HCT116 (cell line): ENCODE results near the gene KCND2. TPM values are rescaled to one million over a fixed set of nuclear protein-coding genes. Genes with fewer than 3 reads are reported as not detected.

Experiments used
- ATAC-seq: fragments of 200-7000 bp; cut with Tn5 transposase; 2 replicates; pipeline ENCODE4 v1.9.1; 2020; ENCODE audit warnings: mild to moderate bottlenecking, moderate library complexity
- BruUV-seq: library from RNA; stranded (reverse); fragments of 400-500 nt; replicated peaks from 2 replicates; lab custom pipeline; 2021; lab: Mats Ljungman, UMichigan
- CTCF ChIA-PET: fragments of 300-600 bp; sonication (Branson Sonifier 250); formaldehyde crosslinking; loops from one replicate; lab custom pipeline; 2021; ENCODE audit warnings: antibody characterized with exemption; lab: Charles Lee
- POLR2A ChIA-PET: fragments of 300-600, 350-600 bp; sonication (Branson Sonifier 250); formaldehyde crosslinking; loops from one replicate; lab custom pipeline; 2021; ENCODE audit warnings: antibody characterized with exemption; lab: Charles Lee
- RAD21 ChIA-PET, 2 experiments: fragments of 300-600 bp; sonication (Branson Sonifier 250); formaldehyde crosslinking; loops; one replicate each; lab custom pipeline; 2023; ENCODE audit warnings: low total read pairs in 2 of 2; ENCODE audit not compliant: uncharacterized antibody in 2 of 2, unreplicated experiment in 2 of 2, low non-redundant PET in 1 of 2; lab: Charles Lee
- DNase-seq: peaks from one replicate; pipeline ENCODE4 v3.0.0-alpha.2; 2010; ENCODE audit warnings: low read depth, low spot score
- H2AFZ ChIP-seq: fragments of 200-600 bp; shearing (Covaris generic), sonication (generic); 2 replicates; pipeline ENCODE4 v1.6.1; 2017; ENCODE audit warnings: low read depth, mixed run types, mixed read lengths, antibody characterized with exemption, low read length; ENCODE audit not compliant: poor library complexity, severe bottlenecking
- H3K27ac ChIP-seq: 2 replicates; pipeline ENCODE4 v1.5.1; 2012; ENCODE audit warnings: low read depth, low read length
- H3K27me3 ChIP-seq: fragments of 200-600 bp; sonication (generic); 2 replicates; pipeline ENCODE4 v1.6.1; 2016; ENCODE audit warnings: mixed run types, low read length, mixed read lengths; ENCODE audit not compliant: insufficient read depth
- H3K36me3 ChIP-seq, 2 experiments: fragments of 200-500 bp in 1 of 2; fragments of 200-600 bp in 1 of 2; sonication (Bioruptor generic) in 1 of 2; sonication (generic) in 1 of 2; 2 replicates each; pipeline versions ENCODE4 v1.5.1 to v1.6.1; 2014 to 2016; ENCODE audit warnings: low read length in 2 of 2, inconsistent platforms in 1 of 2, mixed read lengths in 1 of 2, mixed run types in 1 of 2; ENCODE audit not compliant: insufficient read depth in 2 of 2, control insufficient read depth in 1 of 2
- H3K4me1 ChIP-seq, 2 experiments: fragments of 200-600 bp in 1 of 2; sonication (generic) in 1 of 2; 2 replicates each; pipeline versions ENCODE4 v1.5.1 to v1.6.1; 2012 to 2017; ENCODE audit warnings: low read length in 2 of 2, inconsistent platforms in 1 of 2, mild to moderate bottlenecking in 1 of 2, mixed read lengths in 1 of 2, mixed run types in 1 of 2, moderate library complexity in 1 of 2; ENCODE audit not compliant: insufficient read depth in 2 of 2, control insufficient read depth in 1 of 2
- H3K4me2 ChIP-seq: fragments of 200-600 bp; sonication (generic); 2 replicates; pipeline ENCODE4 v1.6.1; 2017; ENCODE audit warnings: mixed run types, low read length, mixed read lengths
- H3K4me3 ChIP-seq, 2 experiments: fragments of 200-600 bp in 1 of 2; sonication (generic) in 1 of 2; replicated peaks in 1 of 2; 2 replicates each; pipeline ENCODE4 v1.5.1; 2011 to 2016; ENCODE audit warnings: low read length in 2 of 2, control low read depth in 1 of 2, low read depth in 1 of 2, mild to moderate bottlenecking in 1 of 2, mixed read lengths in 1 of 2, mixed run types in 1 of 2
- H3K79me2 ChIP-seq: fragments of 200-600 bp; sonication (generic); 2 replicates; pipeline ENCODE4 v1.6.1; 2017; ENCODE audit warnings: mild to moderate bottlenecking, mixed run types, low read length, moderate library complexity, mixed read lengths; ENCODE audit not compliant: insufficient read depth
- H3K9ac ChIP-seq: fragments of 200-600 bp; sonication (generic); 2 replicates; pipeline ENCODE4 v1.6.1; 2016; ENCODE audit warnings: low read length, mixed read lengths
- H3K9me2 ChIP-seq: fragments of 200-600 bp; sonication (generic), shearing (Covaris generic); 2 replicates; pipeline ENCODE4 v1.6.1; 2017; ENCODE audit warnings: mixed run types, mild to moderate bottlenecking, moderate library complexity; ENCODE audit not compliant: insufficient read depth
- H3K9me3 ChIP-seq, 2 experiments: fragments of 200-500 bp in 1 of 2; fragments of 200-600 bp in 1 of 2; sonication (Bioruptor generic) in 1 of 2; sonication (generic) in 1 of 2; 2 replicates each; pipeline ENCODE4 v1.6.1; 2014 to 2017; ENCODE audit warnings: low read length in 2 of 2, mixed read lengths in 2 of 2, inconsistent platforms in 1 of 2, low read depth in 1 of 2, mild to moderate bottlenecking in 1 of 2, mixed run types in 1 of 2, moderate library complexity in 1 of 2; ENCODE audit not compliant: control insufficient read depth in 1 of 2, insufficient read depth in 1 of 2
- H4K20me1 ChIP-seq: fragments of 200-600 bp; sonication (generic), shearing (Covaris generic); 2 replicates; pipeline ENCODE4 v1.6.1; 2017; ENCODE audit warnings: mixed run types, mild to moderate bottlenecking, moderate library complexity; ENCODE audit not compliant: insufficient read depth
- CTCF ChIP-seq, 3 experiments: fragments of 200-600 bp in 1 of 3; sonication (generic) in 1 of 3; IDR thresholded peaks in 2 of 3; conservative IDR thresholded peaks in 1 of 3; 2 replicates each; pipeline ENCODE4 v1.5.1; 2012 to 2017; ENCODE audit warnings: low read depth in 2 of 3, low read length in 2 of 3, antibody characterized with exemption in 1 of 3, borderline replicate concordance in 1 of 3, control low read depth in 1 of 3, mild to moderate bottlenecking in 1 of 3, mixed read lengths in 1 of 3, mixed run types in 1 of 3, moderate library complexity in 1 of 3; ENCODE audit not compliant: insufficient read depth in 1 of 3
- EZH2 ChIP-seq: fragments of 200-600 bp; sonication (generic); IDR thresholded peaks from 2 replicates; pipeline ENCODE4 v1.6.1; 2017; ENCODE audit warnings: antibody characterized with exemption, mixed run types
- EZH2phosphoT487 ChIP-seq: fragments of 200-600 bp; IDR thresholded peaks from 2 replicates; pipeline ENCODE4 v1.6.1; 2018; ENCODE audit warnings: antibody characterized with exemption, borderline replicate concordance
- JUND ChIP-seq: IDR thresholded peaks from 2 replicates; pipeline ENCODE4 v1.6.1; 2012
- POLR2A ChIP-seq: IDR thresholded peaks from 2 replicates; pipeline ENCODE4 v1.7.0; 2011; ENCODE audit warnings: borderline replicate concordance; ENCODE audit not compliant: insufficient read depth, insufficient read length; ENCODE audit errors: extremely low read depth
- POLR2AphosphoS5 ChIP-seq: IDR thresholded peaks from 2 replicates; pipeline ENCODE4 v1.6.1; 2011; ENCODE audit warnings: mild to moderate bottlenecking, low read depth, low read length, moderate library complexity
- RAD21 ChIP-seq: IDR thresholded peaks from 2 replicates; pipeline ENCODE4 v1.6.1; 2012; ENCODE audit warnings: low read depth, mild to moderate bottlenecking
- SP1 ChIP-seq: IDR thresholded peaks from 2 replicates; pipeline ENCODE4 v1.6.1; 2012; ENCODE audit warnings: low read depth
- TCF7L2 ChIP-seq: IDR thresholded peaks from 2 replicates; pipeline ENCODE4 v1.7.0; 2011; ENCODE audit warnings: borderline replicate concordance, inconsistent platforms; ENCODE audit not compliant: insufficient read depth, insufficient read length; ENCODE audit errors: extremely low read depth
- ZBTB33 ChIP-seq: IDR thresholded peaks from 2 replicates; pipeline ENCODE4 v1.6.1; 2011; ENCODE audit warnings: mild to moderate bottlenecking, low read length, moderate library complexity; ENCODE audit not compliant: insufficient replicate concordance; ENCODE audit errors: extremely low read depth
- ZFX ChIP-seq: fragments of 450-650 bp; IDR thresholded peaks from 2 replicates; pipeline ENCODE4 v1.6.1; 2017
- intact Hi-C: fragments of 100-400 bp; cut with micrococcal nuclease; formaldehyde crosslinking; loops from 2 replicates; pipeline ENCODE4 v1.10.0; 2022
- total RNA-seq: library from RNA; stranded (reverse); gene quantifications from one replicate; pipeline ENCODE4 v1.2.1, GENCODE V29; 2021; ENCODE audit not compliant: unreplicated experiment
- TF ChIP-seq, protein P1 (sequence below): IDR thresholded peaks from 2 replicates; pipeline ENCODE4 v1.6.1; 2012; ENCODE audit warnings: low read depth

The KCND2 gene
- total RNA-seq, 1 experiment from 2014 or later = 0.05 TPM

DNA sequence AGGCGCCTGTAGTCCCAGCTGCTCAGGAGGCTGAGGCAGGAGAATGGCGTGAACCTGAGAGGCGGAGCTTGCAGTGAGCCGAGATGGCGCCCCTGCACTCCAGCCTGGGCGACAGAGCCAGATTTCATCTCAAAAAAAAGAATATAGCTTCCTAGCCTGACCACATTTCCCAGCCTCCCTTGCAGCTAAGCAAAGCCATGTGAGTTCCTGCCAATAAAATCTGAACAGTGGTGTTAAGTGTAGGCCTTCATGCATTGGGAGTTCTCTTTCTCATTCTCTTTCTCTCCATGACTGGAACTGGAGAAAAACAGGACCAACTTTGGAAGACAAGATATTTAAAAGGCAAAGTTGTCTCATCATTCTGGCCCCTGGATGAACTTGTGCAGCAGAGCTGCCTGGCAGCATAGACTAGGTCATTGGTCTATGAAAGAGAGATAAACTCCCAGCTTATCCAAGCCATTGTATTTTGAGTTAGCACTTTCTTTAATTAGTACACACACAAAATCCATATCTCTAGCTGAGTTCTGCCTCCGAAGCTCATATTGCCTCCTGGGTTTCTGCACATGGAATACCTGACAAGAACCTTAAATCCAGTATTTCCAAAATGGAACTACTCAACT is 524.2 kb downstream of the KCND2 start:
- POLR2A ChIA-PET = no interaction called here
- Histone ChIP-seq H3K9ac (no peak overlapping the region), H2AFZ (no peak overlapping the region), H3K9me2 (no peaks in the 10 kb centered on the region), H3K36me3 (no peaks in the 10 kb centered on the region), H3K4me1 (peaks cover 2 to 10% of the 10 kb centered on the region in 2 experiments; a peak in 3 of 4 replicates), H3K9me3 (no peaks in the 10 kb centered on the region), H3K4me3 (no peak overlapping the region), H3K79me2 (no peaks in the 10 kb centered on the region), H3K27me3 (no peaks in the 10 kb centered on the region), H3K27ac (no peak overlapping the region), H4K20me1 (no peaks in the 10 kb centered on the region), H3K4me2 (no peak overlapping the region)
- no TSS peak for BruUV-seq
- DNase-seq = no peak
- CTCF ChIA-PET = interaction anchor here (4.0 kb wide), 1 partner anchor 9 kb away, joined by 20 read pairs; no protein-coding TSS in a partner anchor
- no peak for ATAC-seq
- RAD21 ChIA-PET = no interaction called here
- TF ChIP-seq CTCF (IDR thresholded peaks at IDR 0.05 in 2 of 3, conservative IDR thresholded peaks at IDR 0.05 in 1 of 3; ENCODE audit: borderline replicate concordance in 1 of 3, insufficient read depth in 1 of 3, low read depth in 2 of 3, low read length in 2 of 3) = no peak
- intact Hi-C loops = no loop called here

DNA sequence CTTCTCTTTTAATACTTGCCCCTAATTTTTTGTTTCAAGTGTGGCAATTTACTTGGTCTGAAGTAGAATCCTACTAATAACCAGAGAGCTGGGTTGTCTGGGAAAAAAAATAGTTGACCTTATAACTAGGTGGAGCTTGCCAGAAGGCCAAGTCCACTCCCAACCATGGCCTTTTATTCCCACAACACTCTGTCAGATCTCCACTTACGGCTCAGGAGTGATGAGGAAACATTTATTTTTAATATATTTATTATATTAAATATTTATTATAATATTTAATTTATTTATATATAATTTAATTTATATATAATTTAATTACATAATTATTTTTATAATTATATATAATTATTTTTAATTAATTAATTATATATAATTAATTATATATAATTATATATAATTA is 526.2 kb downstream of the KCND2 start:
- Histone ChIP-seq H3K4me3 (no peak overlapping the region), H3K4me1 (peaks cover 2 to 5% of the 10 kb centered on the region in 2 experiments; a peak in 3 of 4 replicates), H3K27me3 (no peaks in the 10 kb centered on the region), H2AFZ (no peak overlapping the region), H3K4me2 (no peak overlapping the region), H3K9me3 (no peaks in the 10 kb centered on the region), H3K9ac (no peak overlapping the region), H3K79me2 (no peaks in the 10 kb centered on the region), H3K9me2 (no peaks in the 10 kb centered on the region), H3K36me3 (no peaks in the 10 kb centered on the region), H4K20me1 (no peaks in the 10 kb centered on the region), H3K27ac (no peak overlapping the region)
- DNase-seq (no peak), ATAC-seq (no peak)
- ChIA-PET CTCF (no interaction called here), RAD21 (no interaction called here), POLR2A (no interaction called here)
- intact Hi-C loops = no loop called here
- no TSS peak for BruUV-seq
- TF ChIP-seq ZFX = no peak
- no peak for TF ChIP-seq RAD21
- no peak for TF ChIP-seq ZBTB33
- TF ChIP-seq EZH2 = no peak
- TF ChIP-seq, protein P1, sequence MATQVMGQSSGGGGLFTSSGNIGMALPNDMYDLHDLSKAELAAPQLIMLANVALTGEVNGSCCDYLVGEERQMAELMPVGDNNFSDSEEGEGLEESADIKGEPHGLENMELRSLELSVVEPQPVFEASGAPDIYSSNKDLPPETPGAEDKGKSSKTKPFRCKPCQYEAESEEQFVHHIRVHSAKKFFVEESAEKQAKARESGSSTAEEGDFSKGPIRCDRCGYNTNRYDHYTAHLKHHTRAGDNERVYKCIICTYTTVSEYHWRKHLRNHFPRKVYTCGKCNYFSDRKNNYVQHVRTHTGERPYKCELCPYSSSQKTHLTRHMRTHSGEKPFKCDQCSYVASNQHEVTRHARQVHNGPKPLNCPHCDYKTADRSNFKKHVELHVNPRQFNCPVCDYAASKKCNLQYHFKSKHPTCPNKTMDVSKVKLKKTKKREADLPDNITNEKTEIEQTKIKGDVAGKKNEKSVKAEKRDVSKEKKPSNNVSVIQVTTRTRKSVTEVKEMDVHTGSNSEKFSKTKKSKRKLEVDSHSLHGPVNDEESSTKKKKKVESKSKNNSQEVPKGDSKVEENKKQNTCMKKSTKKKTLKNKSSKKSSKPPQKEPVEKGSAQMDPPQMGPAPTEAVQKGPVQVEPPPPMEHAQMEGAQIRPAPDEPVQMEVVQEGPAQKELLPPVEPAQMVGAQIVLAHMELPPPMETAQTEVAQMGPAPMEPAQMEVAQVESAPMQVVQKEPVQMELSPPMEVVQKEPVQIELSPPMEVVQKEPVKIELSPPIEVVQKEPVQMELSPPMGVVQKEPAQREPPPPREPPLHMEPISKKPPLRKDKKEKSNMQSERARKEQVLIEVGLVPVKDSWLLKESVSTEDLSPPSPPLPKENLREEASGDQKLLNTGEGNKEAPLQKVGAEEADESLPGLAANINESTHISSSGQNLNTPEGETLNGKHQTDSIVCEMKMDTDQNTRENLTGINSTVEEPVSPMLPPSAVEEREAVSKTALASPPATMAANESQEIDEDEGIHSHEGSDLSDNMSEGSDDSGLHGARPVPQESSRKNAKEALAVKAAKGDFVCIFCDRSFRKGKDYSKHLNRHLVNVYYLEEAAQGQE = no peak
- no peak for TF ChIP-seq POLR2A
- TF ChIP-seq POLR2AphosphoS5 = no peak
- TF ChIP-seq SP1 = no peak
- TF ChIP-seq EZH2phosphoT487 = no peak
- TF ChIP-seq JUND = no peak
- no peak for TF ChIP-seq TCF7L2
